ENCODE results near the gene ARMC7.
"Not testable (repeated sequence)": the region's sequence is repeated elsewhere in the genome, so short reads cannot be mapped to it uniquely, and the experiment has no call there.

Gene ARMC7

GRCh38 chr17:75133001-75133400 lies 23.2 kb downstream of the ARMC7 start:
- H2AFZ ChIP-seq (ENCODE audit: low read length), result no peak overlapping the region
- no peaks in the 10 kb centered on the region for H3K9me2 ChIP-seq (replicated peaks; ENCODE audit: low read depth, low read length)
- no peak overlapping the region for H3K9ac ChIP-seq (ENCODE audit: low read depth, low read length, poor library complexity, severe bottlenecking)
- peaks cover 26% of the 10 kb centered on the region; the same call in 1 of the 2 replicates for H3K36me3 ChIP-seq (ENCODE audit: insufficient read depth, low read length)
- TF ChIP-seq CTCF (conservative IDR thresholded peaks at IDR 0.05; ENCODE audit: low read length) (no peak), EZH2phosphoT487 (IDR thresholded peaks at IDR 0.05; ENCODE audit: borderline replicate concordance) (no peak)
- no peaks in the 10 kb centered on the region for H3K9me3 ChIP-seq (ENCODE audit: insufficient read depth, low read depth, low read length)
- peaks cover 52% of the 10 kb centered on the region for H3K79me2 ChIP-seq (ENCODE audit: insufficient read depth, low read length)
- H4K20me1 ChIP-seq (ENCODE audit: insufficient read depth, low read length, poor library complexity, severe bottlenecking), result peaks cover 30% of the 10 kb centered on the region
- H3F3A ChIP-seq (ENCODE audit: low read depth), result peaks cover 24% of the 10 kb centered on the region; the same call in 1 of the 2 replicates
- H3K27me3 ChIP-seq (ENCODE audit: insufficient read depth, low read length, poor library complexity, severe bottlenecking), result no peaks in the 10 kb centered on the region
- no peak overlapping the region for H3K4me3 ChIP-seq (ENCODE audit: low read length, poor library complexity, severe bottlenecking)
- no peak overlapping the region for H3K4me2 ChIP-seq (ENCODE audit: low read depth, low read length, poor library complexity, severe bottlenecking)
- H3K4me1 ChIP-seq (ENCODE audit: insufficient read depth, low read length, poor library complexity, severe bottlenecking), result peaks cover 12% of the 10 kb centered on the region

GRCh38 chr17:75133607-75134347 lies 24.0 kb downstream of the ARMC7 start:
- not testable (repeated sequence) for H3K9ac ChIP-seq (ENCODE audit: low read depth, low read length, poor library complexity, severe bottlenecking); H2AFZ ChIP-seq (ENCODE audit: low read length); H3K9me3 ChIP-seq (ENCODE audit: insufficient read depth, low read depth, low read length); H3K4me3 ChIP-seq (ENCODE audit: low read length, poor library complexity, severe bottlenecking); H3K27me3 ChIP-seq (ENCODE audit: insufficient read depth, low read length, poor library complexity, severe bottlenecking); H3K4me2 ChIP-seq (ENCODE audit: low read depth, low read length, poor library complexity, severe bottlenecking); H3K9me2 ChIP-seq (replicated peaks; ENCODE audit: low read depth, low read length)
- Histone ChIP-seq H3F3A (ENCODE audit: low read depth) (peaks cover 24% of the 10 kb centered on the region; the same call in 1 of the 2 replicates), H3K4me1 (ENCODE audit: insufficient read depth, low read length, poor library complexity, severe bottlenecking) (peaks cover 12% of the 10 kb centered on the region), H4K20me1 (ENCODE audit: insufficient read depth, low read length, poor library complexity, severe bottlenecking) (peaks cover 38% of the 10 kb centered on the region), H3K79me2 (ENCODE audit: insufficient read depth, low read length) (peaks cover 60% of the 10 kb centered on the region), H3K36me3 (ENCODE audit: insufficient read depth, low read length) (peaks cover 32% of the 10 kb centered on the region; the same call in 1 of the 2 replicates)

- Histone ChIP-seq H3K4me3 (ENCODE audit: low read length, poor library complexity, severe bottlenecking) (no peak overlapping the region), H3K79me2 (ENCODE audit: insufficient read depth, low read length) (peaks cover 66% of the 10 kb centered on the region), H3K36me3 (ENCODE audit: insufficient read depth, low read length) (peaks cover 44% of the 10 kb centered on the region; the same call in 1 of the 2 replicates), H3K9me3 (ENCODE audit: insufficient read depth, low read depth, low read length) (no peaks in the 10 kb centered on the region), H3K4me2 (ENCODE audit: low read depth, low read length, poor library complexity, severe bottlenecking) (no peak overlapping the region), H3F3A (ENCODE audit: low read depth) (peaks cover 24% of the 10 kb centered on the region; the same call in 1 of the 2 replicates), H3K9ac (ENCODE audit: low read depth, low read length, poor library complexity, severe bottlenecking) (no peak overlapping the region), H4K20me1 (ENCODE audit: insufficient read depth, low read length, poor library complexity, severe bottlenecking) (peaks cover 37% of the 10 kb centered on the region), H2AFZ (ENCODE audit: low read length) (no peak overlapping the region), H3K4me1 (ENCODE audit: insufficient read depth, low read length, poor library complexity, severe bottlenecking) (peaks cover 13% of the 10 kb centered on the region), H3K27me3 (ENCODE audit: insufficient read depth, low read length, poor library complexity, severe bottlenecking) (no peaks in the 10 kb centered on the region), H3K9me2 (replicated peaks; ENCODE audit: low read depth, low read length) (no peaks in the 10 kb centered on the region)
- TF ChIP-seq EZH2phosphoT487 (IDR thresholded peaks at IDR 0.05; ENCODE audit: borderline replicate concordance), result no peak
- no peak for TF ChIP-seq CTCF (conservative IDR thresholded peaks at IDR 0.05; ENCODE audit: low read length)
These were observed 25.7 kb downstream of the ARMC7 start for GRCh38 chr17:75135452-75135851.
